Activated T-helper 2 cell treated with anti-CD3 and anti-CD28 coated beads, Interferon-gamma antibody, Interleukin-2, Interleukin-4, amounts not matched to agents 10 μg/mL and 5 μg/mL and 100 μg/mL, durations not matched to agents 14 hours and 24 hours and 36 hours (primary cell): ENCODE measurements around the gene MEGF11. TPM values are rescaled to one million over a fixed set of nuclear protein-coding genes. Genes with fewer than 3 reads are reported as not detected.
"Not testable (repeated sequence)": the region's sequence is repeated elsewhere in the genome, so short reads cannot be mapped to it uniquely, and the experiment has no call there.

ENCODE experiments used
- DNase-seq: peaks from one replicate; pipeline ENCODE4 v3.0.0; 2021; ENCODE audit warnings: low spot score
- H3K27ac Mint-ChIP-seq: one replicate; pipeline ENCODE4 v1.8.0; 2021; ENCODE audit warnings: mixed read lengths
- H3K27me3 Mint-ChIP-seq: one replicate; pipeline ENCODE4 v1.8.0; 2021; ENCODE audit warnings: low read depth, mixed read lengths
- H3K36me3 Mint-ChIP-seq: one replicate; pipeline ENCODE4 v1.8.0; 2021; ENCODE audit warnings: low read depth, mixed read lengths
- H3K4me1 Mint-ChIP-seq: one replicate; pipeline ENCODE4 v1.8.0; 2021; ENCODE audit warnings: low read depth, mixed read lengths
- H3K4me3 Mint-ChIP-seq: one replicate; pipeline ENCODE4 v1.8.0; 2021; ENCODE audit warnings: low read depth, mild to moderate bottlenecking, moderate library complexity, mixed read lengths
- H3K9me3 Mint-ChIP-seq: one replicate; pipeline ENCODE4 v1.8.0; 2021; ENCODE audit warnings: mixed read lengths
- intact Hi-C: fragments of 100-400 bp; cut with micrococcal nuclease; formaldehyde crosslinking; loops from one replicate; pipeline ENCODE4 v1.15.1; 2023
- total RNA-seq: library from RNA; stranded (reverse); gene quantifications from 2 replicates; pipeline ENCODE4 v1.2.3, GENCODE V29; 2022

Gene MEGF11
- total RNA-seq, 1 donor from 2014 or later: not detected

DNA sequence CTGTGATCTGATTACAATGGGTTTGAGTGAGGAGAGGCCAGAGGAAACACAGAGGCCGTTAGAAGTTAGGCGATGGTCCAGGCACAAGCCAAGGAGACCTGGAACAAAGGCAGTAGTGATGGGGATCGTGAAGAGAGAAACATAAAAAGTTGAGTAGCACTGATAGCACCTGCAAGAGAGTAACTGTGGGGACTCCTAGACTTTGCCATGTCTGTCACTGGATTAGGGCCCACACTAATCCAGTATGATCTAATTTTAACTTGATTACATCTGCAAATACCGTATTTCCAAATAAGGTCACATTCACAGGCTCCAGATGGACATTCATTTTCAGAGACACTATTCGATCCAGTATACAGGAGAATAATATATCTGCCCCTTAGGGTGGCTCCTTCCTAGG is 239.5 kb downstream of the MEGF11 start:
- Mint-ChIP-seq H3K4me1 (no peaks in the 10 kb centered on the region), H3K27ac (no peak overlapping the region), H3K36me3 (no peaks in the 10 kb centered on the region), H3K27me3 (peaks cover 10% of the 10 kb centered on the region), H3K9me3 (no peaks in the 10 kb centered on the region), H3K4me3 (no peak overlapping the region)
- intact Hi-C loops: no loop called here
- DNase-seq: no peak

DNA sequence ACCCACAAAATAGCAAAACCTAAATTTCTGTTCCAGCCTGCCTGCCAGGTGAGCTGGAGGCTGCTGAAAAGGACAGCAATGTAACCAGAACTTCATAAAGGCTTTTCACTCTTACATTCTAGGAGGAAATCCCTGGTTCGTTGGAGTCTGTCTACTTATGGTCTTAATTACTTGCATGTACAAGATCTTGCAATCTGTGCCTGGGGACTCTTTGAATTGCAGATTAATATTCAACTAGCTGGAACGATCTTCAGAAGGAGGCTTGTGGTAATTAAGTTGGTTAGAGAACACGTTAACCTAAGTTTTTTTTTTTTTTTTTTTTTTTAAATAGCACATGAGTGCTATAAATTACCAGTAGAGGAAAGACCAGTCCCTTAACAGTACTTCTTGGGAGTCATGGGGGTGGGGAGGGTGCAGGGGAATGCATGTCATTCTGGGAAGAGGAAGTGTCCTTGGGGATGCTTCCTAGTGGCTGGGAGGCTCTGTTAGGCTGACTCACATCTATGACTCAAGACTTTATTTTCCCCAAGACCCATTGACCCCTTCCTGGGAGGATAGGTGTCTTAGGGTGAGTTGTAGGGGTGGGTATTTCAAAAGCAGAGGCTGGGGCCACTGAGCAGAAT is 244.5 kb downstream of the MEGF11 start:
- peaks cover 5% of the 10 kb centered on the region for H3K27me3 Mint-ChIP-seq
- H3K9me3 Mint-ChIP-seq: no peaks in the 10 kb centered on the region
- H3K4me1 Mint-ChIP-seq: no peaks in the 10 kb centered on the region
- no peak overlapping the region for H3K27ac Mint-ChIP-seq
- DNase-seq: no peak
- H3K36me3 Mint-ChIP-seq: no peaks in the 10 kb centered on the region
- H3K4me3 Mint-ChIP-seq: no peak overlapping the region
- intact Hi-C loops: no loop called here

DNA sequence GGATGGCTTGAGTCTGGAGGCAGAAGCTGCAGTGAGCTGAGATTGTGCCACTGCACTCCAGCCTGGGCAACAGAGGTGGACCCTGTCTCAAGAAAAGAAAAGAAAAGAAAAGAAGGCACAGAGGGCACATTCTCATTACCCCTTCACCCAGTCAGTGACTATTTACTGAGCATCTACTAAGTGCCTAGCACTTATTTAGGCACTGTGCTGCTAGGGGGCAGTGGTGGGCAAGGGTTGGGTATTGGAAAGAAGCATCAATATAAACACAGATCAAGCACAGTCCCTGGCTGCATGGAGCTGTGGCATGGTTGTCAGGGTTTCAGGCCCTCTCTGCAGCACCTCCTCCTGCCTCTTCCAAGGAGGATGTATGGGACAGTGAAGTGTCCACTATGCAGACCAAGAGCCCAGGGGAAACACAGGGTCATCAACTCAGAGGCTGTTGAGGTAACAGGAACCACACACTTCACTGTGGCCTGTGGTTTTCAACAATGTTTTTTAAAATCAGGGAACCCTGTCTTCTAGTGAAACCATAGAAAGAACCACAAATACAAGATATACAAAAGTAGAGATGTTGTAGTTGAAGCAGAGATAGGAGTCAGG is 245.8 kb downstream of the MEGF11 start:
- intact Hi-C loops: no loop called here
- Mint-ChIP-seq H3K27ac (no peak overlapping the region), H3K4me1 (no peaks in the 10 kb centered on the region), H3K4me3 (no peak overlapping the region), H3K27me3 (peaks cover 3% of the 10 kb centered on the region), H3K36me3 (no peaks in the 10 kb centered on the region), H3K9me3 (no peaks in the 10 kb centered on the region)
- no peak for DNase-seq

DNA sequence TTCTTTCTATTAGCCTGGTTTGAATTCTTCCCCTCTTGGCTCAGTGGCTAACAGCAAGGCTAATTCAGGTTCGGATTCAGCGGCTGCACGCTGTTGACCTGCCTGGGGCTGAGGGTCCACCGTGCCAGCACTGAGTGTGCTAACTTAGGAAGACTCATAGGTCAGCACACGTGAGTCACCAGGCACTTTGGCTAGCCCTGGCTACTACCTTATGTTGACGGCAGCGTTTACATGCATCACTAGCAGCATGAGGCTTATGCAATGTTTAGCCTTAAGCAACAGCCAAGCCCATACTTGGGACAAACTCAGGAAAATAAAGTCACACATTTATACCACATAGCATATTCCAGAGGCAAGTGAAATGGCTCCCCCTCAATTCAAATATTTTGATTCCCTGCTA is 246.6 kb downstream of the MEGF11 start:
- intact Hi-C loops: no loop called here
- H3K4me1 Mint-ChIP-seq: no peaks in the 10 kb centered on the region
- peaks cover 8% of the 10 kb centered on the region for H3K27me3 Mint-ChIP-seq
- no peak overlapping the region for H3K4me3 Mint-ChIP-seq
- DNase-seq: no peak
- no peak overlapping the region for H3K27ac Mint-ChIP-seq
- H3K9me3 Mint-ChIP-seq: no peaks in the 10 kb centered on the region
- no peaks in the 10 kb centered on the region for H3K36me3 Mint-ChIP-seq

DNA sequence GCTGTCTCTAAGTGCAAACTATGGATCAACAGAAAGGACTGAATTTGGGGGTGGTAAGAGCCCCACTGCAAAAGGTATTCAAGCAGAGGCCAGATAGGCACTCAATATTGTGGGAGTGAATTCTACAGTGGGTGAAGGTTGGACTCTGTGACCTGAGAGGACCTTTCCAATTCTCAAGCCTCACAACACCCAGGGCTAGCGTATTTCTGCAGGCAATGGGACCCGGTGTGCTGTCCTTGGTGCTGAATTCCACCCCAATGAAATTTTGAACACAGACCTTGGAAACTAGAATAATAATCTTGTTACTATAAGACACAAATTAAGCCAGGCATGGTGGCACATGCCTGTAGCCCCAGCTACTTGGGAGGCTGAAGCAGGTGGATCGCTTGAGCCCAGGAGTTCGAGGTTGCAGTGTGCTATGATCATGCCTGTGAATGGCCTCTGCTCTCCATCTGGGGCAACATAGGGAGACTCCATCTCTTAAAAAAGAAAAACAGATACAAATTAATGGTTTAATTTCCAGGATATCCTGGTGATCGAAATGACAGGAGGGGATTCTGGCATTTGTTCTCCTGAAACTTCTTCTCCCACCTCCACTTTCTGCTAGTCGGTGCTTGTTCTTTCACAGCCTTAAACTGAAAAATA is 248.8 kb downstream of the MEGF11 start:
- DNase-seq: no peak
- no peak overlapping the region for H3K4me3 Mint-ChIP-seq
- intact Hi-C loops: no loop called here
- H3K27me3 Mint-ChIP-seq: peaks cover 17% of the 10 kb centered on the region
- no peaks in the 10 kb centered on the region for H3K9me3 Mint-ChIP-seq
- H3K4me1 Mint-ChIP-seq: no peaks in the 10 kb centered on the region
- no peaks in the 10 kb centered on the region for H3K36me3 Mint-ChIP-seq
- no peak overlapping the region for H3K27ac Mint-ChIP-seq

DNA sequence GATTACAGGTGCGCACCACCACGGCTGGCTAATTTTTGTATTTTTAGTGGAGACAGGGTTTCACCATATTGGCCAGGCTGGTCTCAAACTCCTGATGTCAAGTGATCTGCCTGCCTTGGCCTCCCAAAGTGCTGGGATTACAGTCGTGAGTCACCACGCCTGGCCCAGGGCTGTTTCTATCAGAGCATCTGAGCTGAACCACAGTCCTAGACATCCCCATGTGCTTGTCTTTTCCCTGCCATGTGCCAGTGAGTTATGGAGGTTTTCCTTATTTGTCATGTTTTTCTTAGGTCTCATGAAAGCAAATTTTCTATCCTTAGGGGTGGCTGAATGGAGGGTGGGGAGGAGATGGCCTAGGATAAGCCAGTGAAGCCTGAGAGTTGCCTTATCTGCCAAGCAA is 250.4 kb downstream of the MEGF11 start:
- H3K9me3 Mint-ChIP-seq, H3K27ac Mint-ChIP-seq, H3K4me3 Mint-ChIP-seq, H3K4me1 Mint-ChIP-seq, H3K36me3 Mint-ChIP-seq, DNase-seq, intact Hi-C loops: not testable (repeated sequence)
- peaks cover 17% of the 10 kb centered on the region for H3K27me3 Mint-ChIP-seq

DNA sequence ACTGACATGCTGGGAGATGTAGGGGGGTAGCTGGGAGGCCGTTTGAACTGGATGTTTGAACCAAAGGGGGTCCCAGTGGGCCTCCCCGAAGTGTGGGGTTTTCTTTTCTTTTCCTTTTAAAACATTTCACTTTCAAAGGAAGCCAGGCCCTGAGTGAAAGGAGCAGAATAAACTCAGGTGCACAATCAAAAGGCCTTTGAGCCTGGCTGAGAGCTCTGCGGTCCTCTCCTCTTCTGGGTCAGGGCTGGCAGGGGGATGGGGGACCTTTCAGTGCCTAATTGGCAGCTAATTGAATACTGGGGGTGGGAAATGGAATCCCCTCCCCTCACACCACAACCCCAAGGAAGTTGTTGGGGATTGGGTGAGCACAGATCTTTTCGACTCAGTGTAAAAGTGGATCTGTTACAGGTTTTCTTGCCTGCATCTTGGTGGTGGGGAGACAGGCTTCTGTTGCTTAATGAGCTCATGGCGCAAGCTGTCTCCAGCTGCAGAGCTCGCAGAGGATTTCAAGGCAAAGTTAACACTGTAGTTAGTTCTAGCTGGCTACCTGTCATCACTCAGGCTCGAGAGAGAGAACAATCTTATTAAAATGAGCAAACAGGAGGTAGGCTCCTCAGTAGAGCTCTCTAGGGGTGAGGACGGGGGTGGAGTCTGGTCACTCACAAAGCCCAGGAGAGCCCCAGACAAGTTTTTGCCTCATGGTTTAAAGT is 251.7 kb downstream of the MEGF11 start:
- H3K9me3 Mint-ChIP-seq: no peaks in the 10 kb centered on the region
- H3K4me1 Mint-ChIP-seq: no peaks in the 10 kb centered on the region
- peaks cover 18% of the 10 kb centered on the region for H3K27me3 Mint-ChIP-seq
- no peak for DNase-seq
- H3K27ac Mint-ChIP-seq: no peak overlapping the region
- intact Hi-C loops: no loop called here
- no peak overlapping the region for H3K4me3 Mint-ChIP-seq
- H3K36me3 Mint-ChIP-seq: no peaks in the 10 kb centered on the region

DNA sequence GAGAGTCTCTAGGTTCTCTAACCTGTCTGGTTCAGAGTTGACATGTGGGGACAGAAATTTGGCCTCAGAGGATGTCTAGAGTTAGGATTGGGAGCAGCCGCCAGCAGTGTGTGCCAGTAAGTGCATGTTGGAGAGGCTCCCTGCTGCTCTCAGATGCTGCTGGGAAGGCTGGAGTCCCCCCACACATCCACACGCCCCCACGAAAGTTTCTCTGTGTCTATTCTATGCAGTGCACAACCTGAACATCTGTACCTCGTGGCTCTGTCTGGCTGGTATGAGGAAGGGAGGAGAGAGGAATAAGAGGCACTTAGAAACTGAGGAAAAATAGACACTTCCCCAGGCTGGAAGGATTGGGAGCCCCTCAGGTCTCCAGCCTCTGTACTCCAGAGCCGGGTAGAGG is 252.5 kb downstream of the MEGF11 start:
- H3K36me3 Mint-ChIP-seq: no peaks in the 10 kb centered on the region
- no peaks in the 10 kb centered on the region for H3K9me3 Mint-ChIP-seq
- no peaks in the 10 kb centered on the region for H3K4me1 Mint-ChIP-seq
- H3K27me3 Mint-ChIP-seq: peaks cover 18% of the 10 kb centered on the region
- intact Hi-C loops: no loop called here
- no peak for DNase-seq
- H3K27ac Mint-ChIP-seq: no peak overlapping the region
- H3K4me3 Mint-ChIP-seq: no peak overlapping the region

DNA sequence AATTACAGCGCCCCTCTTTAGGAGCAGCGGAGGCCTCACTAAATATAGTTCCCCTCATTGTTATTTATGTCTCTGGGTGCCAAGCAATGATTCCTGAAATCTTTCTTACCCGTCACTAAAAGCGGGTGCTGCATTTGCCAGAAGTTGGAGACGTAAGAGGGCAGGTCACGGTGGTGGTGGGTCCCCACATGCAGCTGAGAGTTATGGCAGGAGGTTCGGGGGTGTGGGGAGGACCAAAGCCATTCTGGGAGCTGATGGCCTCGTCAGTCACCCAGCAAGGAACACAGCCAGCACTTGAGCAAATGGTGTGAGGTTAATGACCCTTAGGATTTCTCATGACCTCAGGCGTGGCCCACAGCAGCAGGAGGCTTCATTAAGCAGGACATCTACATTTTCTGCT is 255.1 kb downstream of the MEGF11 start:
- no peaks in the 10 kb centered on the region for H3K9me3 Mint-ChIP-seq

DNA sequence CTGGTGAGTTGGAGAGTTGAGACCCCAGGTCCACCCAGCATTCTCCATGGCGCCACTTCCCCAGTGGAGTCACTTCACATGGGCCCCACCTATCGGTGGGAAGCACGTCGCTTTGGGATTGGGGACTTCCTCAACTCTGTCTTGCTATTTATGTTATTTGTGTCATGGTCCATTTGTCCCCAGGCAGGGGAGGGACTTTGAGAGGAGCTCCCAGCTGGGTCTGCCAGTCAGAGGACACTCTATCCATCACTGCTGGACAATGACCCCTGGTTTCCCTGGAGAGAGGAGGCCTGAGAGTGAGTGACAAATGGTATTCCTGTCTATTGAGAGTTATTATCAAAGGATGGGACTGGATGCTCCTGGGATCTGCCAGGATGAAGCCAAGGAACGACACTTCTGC is 256.6 kb downstream of the MEGF11 start:
- no peak for DNase-seq
- Mint-ChIP-seq H3K36me3 (no peaks in the 10 kb centered on the region), H3K9me3 (no peaks in the 10 kb centered on the region), H3K27ac (no peak overlapping the region), H3K27me3 (peaks cover 28% of the 10 kb centered on the region), H3K4me1 (no peaks in the 10 kb centered on the region), H3K4me3 (no peak overlapping the region)
- intact Hi-C loops: no loop called here

More for the DNA sequence above, 255.1 kb downstream of the MEGF11 start:
- no peak for DNase-seq
- intact Hi-C loops: no loop called here
- Mint-ChIP-seq H3K27ac (no peak overlapping the region), H3K36me3 (no peaks in the 10 kb centered on the region), H3K4me3 (no peak overlapping the region), H3K27me3 (peaks cover 26% of the 10 kb centered on the region), H3K4me1 (no peaks in the 10 kb centered on the region)

DNA sequence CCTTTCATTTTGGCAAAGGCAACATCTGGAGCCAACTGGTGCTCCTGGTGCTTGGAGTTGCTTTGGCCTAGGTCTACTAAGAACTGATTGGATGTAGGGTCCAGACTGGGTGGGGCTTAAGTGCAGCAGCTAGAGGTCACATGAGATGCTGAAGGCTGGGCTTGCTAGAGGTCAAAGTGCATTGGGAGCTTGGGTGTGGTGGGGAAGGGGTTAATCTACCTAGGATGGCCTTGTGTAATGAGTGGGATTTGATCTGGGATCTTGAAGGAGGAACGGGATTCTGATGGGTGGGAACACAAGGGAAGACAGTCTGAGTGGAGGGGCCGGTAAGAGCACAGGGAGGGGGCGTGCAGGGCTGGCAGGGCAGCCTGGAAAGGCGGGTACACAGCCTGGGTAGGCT is 258.7 kb downstream of the MEGF11 start:
- intact Hi-C loops: no loop called here
- Mint-ChIP-seq H3K4me3 (no peak overlapping the region), H3K9me3 (no peaks in the 10 kb centered on the region), H3K36me3 (no peaks in the 10 kb centered on the region), H3K27ac (no peak overlapping the region), H3K4me1 (no peaks in the 10 kb centered on the region), H3K27me3 (peaks cover 34% of the 10 kb centered on the region)
- DNase-seq: no peak

DNA sequence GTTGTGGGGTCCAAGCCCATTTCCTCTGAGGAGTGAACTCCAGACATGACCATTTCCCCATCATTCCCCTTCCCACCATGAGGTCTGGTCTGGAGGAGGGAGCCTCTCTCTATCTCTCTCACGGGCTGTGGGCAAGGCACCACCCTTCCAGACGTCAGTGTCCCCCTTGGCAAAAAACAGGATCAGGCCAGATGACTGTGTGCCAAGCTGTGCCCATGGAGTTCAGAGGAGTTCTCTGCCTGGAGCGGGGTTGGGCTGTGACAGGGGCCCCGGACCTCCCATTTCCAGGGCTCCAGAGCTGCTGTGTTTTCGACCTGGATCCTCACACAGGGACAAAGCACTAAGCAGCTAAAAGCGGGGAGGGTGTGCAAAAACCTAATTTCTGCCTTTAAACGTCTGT is 259.8 kb downstream of the MEGF11 start:
- Mint-ChIP-seq H3K4me1 (no peaks in the 10 kb centered on the region), H3K9me3 (no peaks in the 10 kb centered on the region), H3K27ac (no peak overlapping the region), H3K36me3 (no peaks in the 10 kb centered on the region), H3K27me3 (peaks cover 34% of the 10 kb centered on the region), H3K4me3 (no peak overlapping the region)
- intact Hi-C loops: no loop called here
- DNase-seq: no peak

DNA sequence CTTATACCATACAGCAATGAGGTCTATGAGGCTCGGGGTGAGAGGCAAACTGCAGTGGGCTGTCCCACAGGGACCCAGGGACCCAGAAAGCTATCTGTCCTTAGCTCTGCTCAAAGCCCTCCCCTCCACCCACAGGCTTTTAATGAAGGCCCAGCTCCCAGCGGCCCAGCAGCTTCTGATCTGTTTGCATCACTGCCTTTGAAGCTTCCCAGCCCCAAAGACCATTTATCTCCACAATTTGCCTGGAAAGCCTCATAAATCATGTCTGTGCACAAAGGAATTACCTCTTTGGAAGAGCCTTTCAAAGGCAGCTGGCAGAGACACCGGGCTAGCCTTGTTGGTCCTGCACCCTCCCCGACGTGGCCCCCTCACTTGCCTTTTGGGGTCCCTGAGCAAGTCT is 260.3 kb downstream of the MEGF11 start:
- no peaks in the 10 kb centered on the region for H3K4me1 Mint-ChIP-seq
- H3K36me3 Mint-ChIP-seq: no peaks in the 10 kb centered on the region
- intact Hi-C loops: no loop called here
- no peak overlapping the region for H3K27ac Mint-ChIP-seq
- DNase-seq: no peak
- no peaks in the 10 kb centered on the region for H3K9me3 Mint-ChIP-seq
- H3K27me3 Mint-ChIP-seq: peaks cover 37% of the 10 kb centered on the region
- H3K4me3 Mint-ChIP-seq: no peak overlapping the region
